NCI-H1930 (cell line): ENCODE data around the gene FCGBP.
"Not testable (repeated sequence)": the region's sequence is repeated elsewhere in the genome, so short reads cannot be mapped to it uniquely, and the experiment has no call there.

Experiments used
- DNase-seq, 2 experiments: peaks; one replicate each; lab custom pipeline; 2025; lab: John Stamatoyannopoulos, UW

Gene FCGBP

GRCh38 chr19:39934584-39935363, at the start of gene FCGBP:
TSS of gene FCGBP (minus strand) at chr19:39934634.
- DNase-seq: no peak

DNA sequence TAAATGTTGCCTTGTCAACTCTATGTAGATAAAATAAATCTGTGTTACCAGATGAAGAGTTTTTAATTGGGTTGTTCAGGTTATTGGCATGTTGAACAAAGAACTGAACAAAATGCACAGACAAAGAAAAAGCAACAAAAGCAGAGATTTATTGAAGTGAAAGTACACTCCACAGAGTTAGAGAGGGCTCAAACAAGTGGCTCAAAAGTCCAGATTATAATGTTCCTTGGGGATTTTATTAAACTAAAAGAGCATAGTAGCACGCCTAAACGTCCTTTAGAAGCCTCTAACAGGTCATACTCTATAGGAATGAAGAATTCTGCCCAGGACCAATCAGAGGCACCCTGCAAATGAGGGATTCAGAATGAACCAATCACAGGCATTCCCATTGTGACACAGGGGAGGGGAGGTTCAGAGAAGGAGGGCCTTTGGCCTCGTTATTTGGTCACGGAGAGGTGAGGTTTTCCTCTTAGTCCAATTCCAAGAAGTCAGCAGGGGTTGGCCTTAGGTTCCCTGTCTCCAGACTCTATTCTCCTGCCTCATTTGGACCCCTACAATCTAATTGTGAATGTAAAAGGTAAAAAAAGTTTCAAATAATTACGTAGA, 49.4 kb upstream of the FCGBP start:
- DNase-seq: no peak

DNA sequence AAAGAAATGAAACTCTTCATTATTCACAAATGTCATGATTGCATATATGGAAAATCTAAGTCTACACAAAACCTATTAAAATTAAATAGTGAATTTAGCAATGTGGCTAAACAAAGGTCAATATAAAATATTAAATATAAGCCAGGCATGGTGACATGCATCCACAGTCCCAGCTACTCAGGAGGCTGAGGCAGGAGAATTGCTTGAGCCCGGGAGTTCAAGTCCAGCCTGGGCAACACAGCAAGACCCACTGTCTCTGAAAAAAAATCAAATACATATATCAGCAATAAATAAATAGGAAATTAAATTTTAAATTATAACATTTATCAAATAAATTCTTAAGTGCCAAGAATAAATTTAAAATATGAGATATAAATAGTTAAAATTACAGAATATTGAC, 48.4 kb upstream of the FCGBP start:
- no peak for DNase-seq

DNA sequence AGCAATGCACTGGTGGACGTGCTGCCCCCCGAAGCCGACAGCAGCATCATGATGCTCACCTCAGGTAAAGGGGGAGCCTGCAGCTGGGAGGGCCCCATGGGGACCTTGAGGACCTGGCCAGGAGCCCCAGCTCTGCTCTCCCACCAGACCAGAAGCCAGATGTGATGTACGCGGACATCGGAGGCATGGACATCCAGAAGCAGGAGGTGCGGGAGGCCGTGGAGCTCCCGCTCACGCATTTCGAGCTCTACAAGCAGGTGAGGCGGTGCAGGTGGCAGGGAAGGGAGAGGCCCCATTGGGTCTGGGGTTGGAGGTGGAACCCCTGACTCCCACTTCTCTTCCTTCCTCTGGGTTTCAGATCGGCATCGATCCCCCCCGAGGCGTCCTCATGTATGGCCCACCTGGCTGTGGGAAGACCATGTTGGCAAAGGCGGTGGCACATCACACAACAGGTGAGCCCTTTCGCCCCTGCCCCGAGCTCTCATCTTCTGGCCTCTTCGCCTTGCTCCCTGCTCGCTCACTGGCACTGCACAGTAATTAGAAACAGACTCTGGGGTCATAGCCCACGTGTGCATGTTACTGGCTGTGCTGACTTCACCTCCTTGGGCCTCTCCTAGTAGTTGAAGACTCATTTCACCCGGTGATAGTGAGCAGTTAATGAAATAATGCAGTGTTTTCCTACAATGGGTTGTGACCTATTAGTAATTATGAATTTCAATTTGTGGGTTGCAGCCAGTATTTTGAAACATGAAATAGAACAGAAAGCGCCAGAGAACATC, 40.1 kb upstream of the FCGBP start:
- DNase-seq: no peak

DNA sequence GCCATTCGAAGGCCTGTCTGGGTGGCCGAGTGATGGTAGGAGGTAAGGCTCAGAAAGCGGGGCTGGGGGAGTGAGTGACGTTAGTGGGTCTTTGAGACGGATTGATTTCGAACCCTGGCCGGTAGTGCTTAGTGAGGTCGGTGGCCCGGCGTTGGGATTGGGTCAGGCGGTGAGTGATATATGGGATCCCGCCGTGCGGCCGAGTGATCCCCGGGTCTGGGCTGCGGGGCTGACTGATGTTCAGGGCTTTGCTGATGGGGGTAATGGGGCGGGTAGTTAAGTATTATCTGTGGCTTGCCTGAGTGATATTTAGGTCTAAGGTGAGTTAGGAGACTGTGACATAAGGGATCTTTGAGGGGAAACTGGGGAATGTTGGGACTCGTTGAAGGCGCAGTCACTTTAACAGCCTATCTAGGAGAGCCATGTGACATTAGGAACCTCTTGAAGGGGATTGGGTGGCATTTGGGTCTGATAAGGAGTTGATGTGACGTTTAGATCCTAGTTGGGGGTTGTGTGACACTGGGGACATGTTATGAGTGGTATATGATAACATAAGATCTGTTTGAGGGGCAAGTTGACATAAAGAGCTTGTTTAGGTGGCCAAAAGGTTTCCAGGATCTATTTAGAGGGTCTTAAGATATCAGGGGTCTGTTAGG, 37.1 kb upstream of the FCGBP start:
- DNase-seq: no peak

DNA sequence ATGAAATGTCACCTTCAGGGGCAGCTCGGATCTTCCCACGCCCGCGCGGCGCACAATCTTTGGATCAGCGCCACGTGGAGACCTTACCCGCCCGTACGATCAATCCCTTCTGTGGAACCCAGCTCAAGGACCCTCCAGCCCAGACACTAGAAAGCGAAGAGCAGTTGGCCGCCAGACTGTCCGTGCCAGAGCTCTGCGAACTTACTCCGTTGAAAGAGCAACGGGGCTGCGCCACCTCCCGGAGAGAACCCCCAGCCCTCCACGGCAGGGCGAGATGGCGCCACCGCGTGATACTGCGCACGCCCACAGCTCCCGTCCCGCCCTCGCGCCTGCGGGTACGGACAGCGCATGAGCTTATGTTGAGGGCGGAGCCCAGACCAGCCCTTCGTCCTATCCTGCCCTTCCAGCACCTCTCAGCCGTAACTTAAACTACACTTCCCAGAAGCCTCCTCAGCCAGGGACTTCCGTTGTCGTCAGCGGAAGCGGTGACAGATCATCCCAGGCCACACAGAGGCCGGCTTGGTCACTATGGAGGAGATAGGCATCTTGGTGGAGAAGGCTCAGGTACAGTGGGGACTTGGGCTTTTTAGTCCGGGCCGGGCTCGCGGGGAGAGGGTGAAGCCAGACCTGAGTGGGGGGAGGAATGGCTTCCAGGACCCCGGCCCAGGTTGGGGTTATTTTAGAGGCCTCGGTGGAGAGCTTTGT, 36.4 kb upstream of the FCGBP start, which contains the start of gene PSMC4:
PSMC4 (plus strand) TSS at position 491 of the 705 bp plus-strand sequence; CDS start at position 529, 38 bp downstream.
- DNase-seq: peak; percentile 98 to 99

- no peak for DNase-seq
Measured at GRCh38 chr19:39970425-39970674, 35.9 kb upstream of the FCGBP start.

GRCh38 chr19:39969681-39970424, 35.4 kb upstream of the FCGBP start:
- no peak for DNase-seq

DNA sequence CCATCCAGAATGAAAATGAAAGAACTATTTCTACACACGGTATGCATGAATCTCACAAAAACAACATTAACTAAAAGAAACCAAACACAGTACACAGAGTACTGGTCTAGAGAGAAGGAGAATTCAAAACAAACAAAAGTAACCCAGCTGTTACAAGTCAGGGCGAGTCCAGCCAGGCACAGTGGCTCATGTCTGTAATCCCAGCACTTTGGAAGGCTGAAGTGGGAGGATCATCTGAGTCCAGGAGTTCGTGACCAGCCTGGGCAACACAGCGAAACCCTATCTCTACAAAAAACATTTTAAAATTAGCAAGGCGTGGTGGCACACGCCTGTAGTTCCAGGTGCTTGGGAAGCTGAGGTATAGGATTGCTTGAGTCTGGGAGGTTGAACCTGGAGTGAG, 34.8 kb upstream of the FCGBP start:
- no peak for DNase-seq

- DNase-seq: no peak
Measured at GRCh38 chr19:39968789-39969188, 34.4 kb upstream of the FCGBP start.

GRCh38 chr19:39967561-39967960, 33.1 kb upstream of the FCGBP start:
- no peak for DNase-seq

- no peak for DNase-seq
Measured at GRCh38 chr19:39966617-39967016, 32.2 kb upstream of the FCGBP start.

- DNase-seq: no peak
Measured at GRCh38 chr19:39963898-39964297, 29.5 kb upstream of the FCGBP start.

- not testable (repeated sequence) for DNase-seq
Measured at GRCh38 chr19:39959407-39959806, 25.0 kb upstream of the FCGBP start.

DNA sequence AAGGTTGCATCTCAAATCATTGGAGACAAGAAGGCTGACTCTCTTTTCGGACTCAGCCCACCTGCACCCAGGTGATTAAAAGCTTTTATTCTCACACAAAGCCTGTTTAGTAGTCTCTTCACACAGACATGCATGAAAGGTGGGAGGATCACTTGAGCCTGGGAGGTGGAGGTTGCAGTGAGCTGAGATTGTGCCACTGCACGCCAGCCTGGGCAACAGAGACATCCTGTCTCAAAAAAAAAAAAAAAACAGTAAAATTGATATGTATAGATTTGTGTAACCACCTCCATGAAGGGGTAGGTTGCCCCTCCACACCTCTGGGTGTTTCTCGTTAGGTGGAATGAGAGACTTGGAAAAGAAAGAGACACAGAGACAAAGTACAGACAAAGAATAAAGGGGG, 24.5 kb upstream of the FCGBP start:
- not testable (repeated sequence) for DNase-seq

DNA sequence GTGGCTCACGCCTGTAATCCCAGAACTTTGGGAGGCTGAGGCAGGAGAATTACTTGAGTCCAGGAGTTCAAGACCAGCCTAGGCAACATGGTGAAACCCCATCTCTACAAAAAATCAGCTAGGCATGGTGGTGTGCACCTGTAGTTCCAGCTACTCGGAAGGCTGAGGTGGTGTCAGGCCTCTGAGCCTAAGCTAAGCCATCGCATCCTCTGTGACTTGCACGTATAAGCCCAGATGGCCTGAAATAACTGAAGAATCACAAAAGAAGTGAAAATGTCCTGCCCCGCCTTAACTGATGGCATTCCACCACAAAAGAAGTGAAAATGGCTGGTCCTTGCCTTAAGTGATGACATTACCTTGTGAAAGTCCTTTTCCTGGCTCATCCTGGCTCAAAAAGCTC, 23.5 kb upstream of the FCGBP start:
- DNase-seq: not testable (repeated sequence)

- DNase-seq: no peak
Measured at GRCh38 chr19:39953915-39954314, 19.5 kb upstream of the FCGBP start.

DNA sequence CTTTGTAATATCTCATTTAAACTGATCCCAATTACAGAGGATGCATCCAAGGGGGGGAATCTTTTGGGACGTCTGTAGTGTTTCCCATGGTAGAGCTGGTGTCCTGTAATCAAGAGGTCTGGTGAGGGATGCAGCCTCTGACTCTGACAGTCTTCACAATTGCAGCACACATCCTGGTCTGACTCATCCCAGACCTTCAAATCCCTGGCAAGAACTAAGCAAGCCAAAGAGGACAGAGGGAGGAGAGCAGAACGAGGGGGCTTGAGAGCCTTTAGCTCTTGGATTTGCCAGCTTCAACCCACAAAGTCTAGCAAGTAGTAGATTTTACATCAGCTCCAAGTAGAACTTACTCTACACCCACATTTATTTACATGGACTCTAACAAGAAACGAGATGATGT, 17.3 kb upstream of the FCGBP start:
- DNase-seq: no peak

DNA sequence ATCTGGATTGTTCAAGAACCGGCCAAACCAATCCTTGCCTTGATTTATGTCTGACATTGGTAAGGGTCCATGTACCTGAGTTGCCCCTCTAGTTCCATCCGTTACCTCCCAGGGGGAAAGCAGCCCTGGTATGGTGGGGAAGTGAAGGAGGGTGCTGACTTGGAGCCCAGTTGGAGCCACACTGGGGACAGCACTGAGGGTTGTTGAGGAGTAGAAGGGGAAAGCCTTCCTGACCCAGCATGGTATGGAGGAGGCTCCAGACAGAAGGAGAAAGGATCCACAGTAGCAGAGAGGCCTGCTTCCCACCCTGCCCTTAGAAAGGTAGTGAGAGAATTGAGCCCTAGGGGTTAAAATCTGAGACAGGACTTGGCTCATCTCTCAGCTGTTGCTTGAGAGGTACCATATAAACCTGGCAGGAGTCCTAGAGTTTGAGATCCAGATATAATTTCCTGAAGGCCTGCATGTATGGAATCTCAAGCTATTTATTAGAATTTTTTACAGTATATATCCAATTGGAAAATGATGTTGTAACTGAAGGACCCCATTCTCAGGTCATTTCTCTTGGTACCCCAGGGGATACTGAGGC, 16.7 kb upstream of the FCGBP start:
- DNase-seq: no peak

GRCh38 chr19:39949026-39949747, 14.8 kb upstream of the FCGBP start:
- no peak for DNase-seq
